ENCODE results near the gene GPR132.
"Not testable (repeated sequence)": the region's sequence is repeated elsewhere in the genome, so short reads cannot be mapped to it uniquely, and the experiment has no call there.

Gene GPR132

GRCh38 chr14:105039458-105040205 is 25.6 kb downstream of the GPR132 start:
- no peak for DNase-seq

- not testable (repeated sequence) for DNase-seq
Measured at GRCh38 chr14:105035616-105036015, 29.6 kb downstream of the GPR132 start.

- no peak for DNase-seq
Measured at GRCh38 chr14:105034315-105035039, 30.8 kb downstream of the GPR132 start.

- DNase-seq: peak in 1 of 5 experiments; percentile 23
Measured at GRCh38 chr14:105033412-105033900, 31.8 kb downstream of the GPR132 start.

GRCh38 chr14:105032451-105032901 is 32.8 kb downstream of the GPR132 start:
- DNase-seq: not testable (repeated sequence)

GRCh38 chr14:105030836-105031396 is 34.3 kb downstream of the GPR132 start:
- no peak for DNase-seq

- DNase-seq: no peak
Measured at GRCh38 chr14:105030194-105030593, 35.0 kb downstream of the GPR132 start.

GRCh38 chr14:105029402-105029801 is 35.8 kb downstream of the GPR132 start:
- DNase-seq: no peak

GRCh38 chr14:105028251-105028927 is 36.8 kb downstream of the GPR132 start:
- no peak for DNase-seq

- not testable (repeated sequence) for DNase-seq
Measured at GRCh38 chr14:105027718-105028117, 37.5 kb downstream of the GPR132 start.

GRCh38 chr14:105026802-105027563 is 38.2 kb downstream of the GPR132 start:
- peak in 1 of 5 experiments; percentile 78 for DNase-seq

GRCh38 chr14:105026033-105026785 is 39.0 kb downstream of the GPR132 start:
- DNase-seq: peak in 1 of 5 experiments; percentile 92

- DNase-seq: no peak
Measured at GRCh38 chr14:105025429-105025828, 39.8 kb downstream of the GPR132 start.

GRCh38 chr14:105023791-105024480 is 41.3 kb downstream of the GPR132 start:
- no peak for DNase-seq

GRCh38 chr14:105023144-105023543 is 42.1 kb downstream of the GPR132 start:
- DNase-seq: no peak

- DNase-seq: no peak
Measured at GRCh38 chr14:105022276-105022670, 43.0 kb downstream of the GPR132 start.

GRCh38 chr14:105021656-105022275 is 43.5 kb downstream of the GPR132 start:
- peak in 2 of 5 experiments; percentile 16 to 54 for DNase-seq

- DNase-seq: peak; percentile 95 to 98 (median 97)
Measured at GRCh38 chr14:105020815-105021655, 44.2 kb downstream of the GPR132 start, which contains the start of gene CDCA4. TSS of gene CDCA4 (minus strand) at chr14:105021083. CDS start at chr14:105011929, 9,154 bp downstream.

Data from T-helper 2 cell (primary cell).